GM18873 (cell line): Measurements from ENCODE around the gene SLC30A1.
"Not testable (repeated sequence)": the region's sequence is repeated elsewhere in the genome, so short reads cannot be mapped to it uniquely, and the experiment has no call there.

Experiments used
- ATAC-seq: cut with Tn5 transposase; IDR thresholded peaks from one replicate; pipeline ENCODE4 v1.9.1; 2021; ENCODE audit warnings: mild to moderate bottlenecking, moderate library complexity, moderate number of reproducible peaks; ENCODE audit not compliant: unreplicated experiment, low FRiP score

The SLC30A1 gene

GRCh38 chr1:211578640-211579439 lies at the start of gene SLC30A1:
Gene SLC30A1 (minus strand): TSS chr1:211579161. CDS start chr1:211578612, 549 bp downstream.
- ATAC-seq, result peak; percentile 86

DNA sequence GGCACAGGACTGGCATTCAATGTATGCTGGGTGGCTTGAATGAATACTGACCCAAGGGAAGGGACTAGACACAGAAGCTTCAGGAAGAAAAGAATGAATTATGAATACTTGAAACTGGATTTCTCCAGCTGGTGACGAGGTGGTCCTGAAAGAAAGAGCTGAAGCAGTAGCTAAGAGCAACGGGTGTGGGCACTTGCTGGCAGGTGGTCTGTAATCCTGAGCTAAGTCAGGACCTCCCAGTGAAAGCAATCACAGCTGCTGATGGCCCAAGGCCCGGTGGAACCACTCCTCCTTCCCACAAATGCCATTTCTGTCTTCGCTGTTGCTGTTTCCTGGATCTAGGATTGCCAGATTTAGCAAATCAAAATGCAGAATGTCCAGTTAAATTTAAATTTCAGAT lies 49.5 kb upstream of the SLC30A1 start:
- ATAC-seq, result no peak

DNA sequence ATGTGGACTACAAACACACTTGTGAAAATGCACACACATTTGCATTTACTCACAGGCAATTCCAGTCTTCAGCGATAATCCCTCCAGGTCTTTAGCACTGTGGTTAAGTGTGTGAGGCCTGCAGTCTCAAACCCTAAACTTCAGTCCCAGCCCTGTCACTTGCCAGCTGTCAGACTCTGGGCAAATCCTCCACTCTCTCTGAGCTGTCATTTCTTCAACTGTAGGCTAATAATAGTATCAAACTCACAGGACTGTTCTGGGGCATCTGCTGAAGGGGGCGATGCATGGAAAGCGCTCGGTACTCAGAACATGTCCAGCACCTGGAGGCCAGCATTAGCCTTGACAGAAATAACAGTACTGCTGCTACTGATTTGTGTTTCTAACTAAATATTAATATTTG lies 48.3 kb upstream of the SLC30A1 start:
- ATAC-seq, result no peak

GRCh38 chr1:211625866-211626265 lies 46.9 kb upstream of the SLC30A1 start:
- not testable (repeated sequence) for ATAC-seq

DNA sequence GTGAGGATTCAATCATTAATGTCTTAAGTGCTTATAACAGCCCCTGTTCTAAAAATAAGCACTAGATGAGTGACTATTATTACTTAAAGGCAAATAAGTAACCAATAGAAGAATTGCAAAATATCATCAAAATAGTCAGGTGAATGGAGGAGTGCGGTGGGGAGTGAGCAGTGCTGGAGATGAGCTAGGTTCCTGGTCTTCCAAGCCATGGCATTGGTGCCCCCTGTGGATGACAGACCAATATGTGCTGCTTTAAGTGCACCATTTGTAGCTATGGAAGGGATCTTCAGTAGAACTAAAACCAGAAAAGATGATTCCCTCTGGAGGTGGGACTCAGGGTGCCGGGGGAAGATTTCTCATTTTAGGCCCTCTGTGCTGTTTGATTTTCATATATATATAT lies 46.1 kb upstream of the SLC30A1 start:
- no peak for ATAC-seq

DNA sequence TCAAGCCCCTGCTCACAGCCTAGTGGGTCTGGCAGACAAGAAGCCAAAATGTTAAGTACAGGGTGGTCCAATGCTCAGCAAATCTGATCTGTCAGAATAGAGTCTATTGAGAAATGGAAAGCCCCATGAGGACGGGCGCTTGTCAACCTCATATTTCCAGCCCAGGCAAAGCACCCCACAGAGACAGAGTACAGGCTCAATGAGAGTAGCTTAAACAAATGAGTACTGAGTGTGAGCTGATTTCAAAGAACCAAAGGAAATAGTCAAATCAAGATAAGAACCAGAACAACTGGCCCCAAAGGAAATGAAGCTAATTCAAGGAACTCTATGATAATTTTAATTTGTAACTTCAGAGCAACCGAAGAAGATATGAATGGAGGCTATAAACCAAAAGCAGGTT lies 44.6 kb upstream of the SLC30A1 start:
- no peak for ATAC-seq

GRCh38 chr1:211621447-211622198 lies 42.7 kb upstream of the SLC30A1 start:
- ATAC-seq, result no peak

- no peak for ATAC-seq
Measured at GRCh38 chr1:211620097-211620496, 41.1 kb upstream of the SLC30A1 start.

DNA sequence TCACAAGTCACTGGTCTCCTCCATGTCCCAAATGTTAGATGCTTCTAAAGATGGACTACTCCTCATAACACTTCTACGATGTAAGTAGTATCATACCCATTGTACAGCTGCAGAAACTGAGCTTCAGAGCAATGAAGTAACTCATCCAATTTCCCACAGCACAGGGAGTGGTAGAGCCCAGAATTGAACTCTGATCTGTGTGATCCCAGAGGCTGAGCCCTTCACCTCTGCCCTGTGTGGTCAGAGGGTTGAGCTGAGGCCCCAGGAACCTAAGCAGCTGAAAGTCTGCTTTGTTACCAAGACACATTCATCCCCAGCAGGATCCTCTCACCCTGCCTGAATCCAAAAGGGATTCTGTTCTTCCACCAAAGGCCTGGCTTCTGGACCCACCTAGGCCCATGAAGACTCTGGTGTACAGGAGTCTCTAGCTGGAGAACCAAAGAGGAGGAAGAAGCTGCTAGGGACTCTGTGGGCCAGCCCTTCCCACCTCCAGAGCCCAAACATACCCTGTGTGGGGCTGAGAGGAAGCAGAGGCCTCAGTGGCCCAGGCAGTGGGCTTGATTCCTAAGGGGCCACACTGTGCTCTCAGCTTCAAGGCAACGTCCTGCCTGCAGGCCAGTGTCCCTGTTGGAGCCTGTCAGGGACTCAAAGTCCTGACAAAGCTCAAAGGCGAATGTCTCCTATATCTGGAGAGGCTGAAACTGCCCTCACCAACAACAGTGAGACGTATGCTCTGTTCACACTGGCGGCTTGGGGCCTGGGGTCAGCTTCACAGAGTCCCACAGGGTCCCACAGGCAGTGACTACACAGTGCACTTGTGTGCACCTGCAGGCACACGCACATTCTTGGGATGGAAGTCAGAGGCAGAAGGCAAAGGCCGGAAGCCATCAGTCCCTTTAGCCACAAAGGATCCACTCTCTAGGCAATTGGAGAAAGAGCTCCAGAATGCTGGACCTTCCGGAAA lies 40.4 kb upstream of the SLC30A1 start:
- ATAC-seq, result no peak

- no peak for ATAC-seq
Measured at GRCh38 chr1:211616965-211617297, 38.0 kb upstream of the SLC30A1 start.

GRCh38 chr1:211616231-211616964 lies 37.4 kb upstream of the SLC30A1 start:
- ATAC-seq, result no peak

DNA sequence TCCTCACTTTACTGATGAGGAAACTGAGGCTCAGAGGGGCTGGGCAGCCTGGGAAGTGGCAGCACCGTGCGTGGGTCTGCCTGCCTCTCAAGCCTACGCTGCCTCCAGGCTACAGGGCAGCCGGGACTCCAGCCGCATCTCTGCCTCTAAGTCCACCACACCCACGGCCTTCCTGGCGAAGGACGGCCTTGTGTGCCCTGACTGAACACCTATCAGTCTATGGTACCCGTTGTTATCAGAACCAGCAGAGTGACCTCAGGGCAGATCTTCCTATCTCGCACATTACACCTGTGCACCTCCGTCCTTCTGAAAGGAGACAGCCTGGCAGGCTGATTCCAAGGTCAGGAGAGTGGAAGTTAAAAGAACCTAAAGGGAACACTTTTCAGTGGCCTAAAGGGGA lies 35.7 kb upstream of the SLC30A1 start:
- ATAC-seq, result no peak

DNA sequence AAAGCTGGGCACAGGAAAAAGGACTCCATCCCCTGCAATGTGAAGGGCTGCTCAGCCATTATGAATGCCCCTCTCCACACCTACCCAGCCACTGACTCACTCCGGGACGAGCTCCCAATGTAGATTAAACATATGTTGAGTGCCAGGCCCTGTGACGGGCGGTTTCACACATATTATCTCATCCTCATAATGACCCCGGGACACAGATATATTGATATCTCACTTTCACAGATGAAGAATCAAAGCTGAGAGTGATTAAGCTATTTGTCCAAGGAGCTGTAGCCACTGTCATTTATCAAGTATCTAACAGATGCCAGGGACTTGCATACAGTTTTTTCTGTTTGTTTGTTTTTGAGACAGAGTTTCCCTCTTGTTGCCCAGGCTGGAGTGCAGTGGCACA lies 35.0 kb upstream of the SLC30A1 start:
- no peak for ATAC-seq

GRCh38 chr1:211613108-211613947 lies 34.4 kb upstream of the SLC30A1 start:
- no peak for ATAC-seq

- no peak for ATAC-seq
Measured at GRCh38 chr1:211612786-211613107, 33.8 kb upstream of the SLC30A1 start.

DNA sequence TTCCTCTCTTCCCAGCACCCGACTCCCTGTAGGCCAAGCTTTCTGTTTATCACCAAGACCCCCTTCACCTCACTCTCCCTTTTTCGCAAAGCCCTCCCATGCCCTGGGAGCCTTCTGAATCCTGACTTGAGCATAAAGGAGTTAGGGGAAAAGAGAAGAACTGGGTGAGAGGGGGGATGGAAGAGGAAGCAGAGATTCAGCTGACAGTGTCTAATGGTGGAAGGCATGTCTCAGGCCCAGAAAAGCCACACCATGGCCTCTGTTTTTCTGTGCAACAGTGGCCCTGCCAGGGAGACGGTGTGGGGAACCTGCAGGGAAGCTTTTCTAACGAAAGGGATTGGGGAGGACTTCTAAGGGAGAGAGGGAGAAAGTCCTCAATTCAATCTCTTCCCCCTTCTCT lies 32.9 kb upstream of the SLC30A1 start:
- no peak for ATAC-seq

DNA sequence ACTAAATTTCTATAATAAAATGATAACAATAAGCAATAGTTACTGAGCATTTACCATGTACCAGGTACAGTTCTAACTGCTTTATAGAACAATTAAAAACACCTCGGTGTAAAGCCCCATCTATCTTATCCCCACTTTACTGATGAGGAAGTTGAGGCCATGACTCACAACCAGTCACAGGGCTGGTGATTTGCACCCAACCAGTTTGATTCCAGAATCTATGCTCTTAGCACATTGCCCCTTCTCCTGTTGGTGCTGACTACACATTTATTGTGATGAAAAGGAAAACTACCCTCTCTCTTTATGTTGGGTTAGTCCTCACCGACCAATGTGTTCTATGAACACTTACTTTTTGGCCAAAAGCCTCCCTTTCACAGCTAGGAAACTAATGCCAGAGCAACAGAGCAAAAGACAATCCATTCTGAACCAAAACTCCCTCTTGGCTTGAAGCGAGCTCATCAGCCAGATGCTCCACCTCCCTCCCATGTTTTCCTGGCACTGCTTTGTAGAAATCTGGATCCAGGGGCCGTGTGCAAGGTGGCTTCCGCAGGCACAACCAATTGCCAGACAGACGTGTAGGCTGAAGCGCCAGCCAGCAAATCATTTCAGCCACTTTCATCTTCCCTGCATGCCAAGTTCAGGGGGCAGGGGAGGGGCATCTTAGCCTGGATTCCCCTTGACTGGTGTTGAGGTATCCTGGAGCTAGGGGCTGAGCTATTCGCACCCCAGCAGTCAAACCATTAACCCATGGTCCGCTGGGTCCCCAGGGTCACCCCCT lies 32.0 kb upstream of the SLC30A1 start:
- ATAC-seq, result no peak

DNA sequence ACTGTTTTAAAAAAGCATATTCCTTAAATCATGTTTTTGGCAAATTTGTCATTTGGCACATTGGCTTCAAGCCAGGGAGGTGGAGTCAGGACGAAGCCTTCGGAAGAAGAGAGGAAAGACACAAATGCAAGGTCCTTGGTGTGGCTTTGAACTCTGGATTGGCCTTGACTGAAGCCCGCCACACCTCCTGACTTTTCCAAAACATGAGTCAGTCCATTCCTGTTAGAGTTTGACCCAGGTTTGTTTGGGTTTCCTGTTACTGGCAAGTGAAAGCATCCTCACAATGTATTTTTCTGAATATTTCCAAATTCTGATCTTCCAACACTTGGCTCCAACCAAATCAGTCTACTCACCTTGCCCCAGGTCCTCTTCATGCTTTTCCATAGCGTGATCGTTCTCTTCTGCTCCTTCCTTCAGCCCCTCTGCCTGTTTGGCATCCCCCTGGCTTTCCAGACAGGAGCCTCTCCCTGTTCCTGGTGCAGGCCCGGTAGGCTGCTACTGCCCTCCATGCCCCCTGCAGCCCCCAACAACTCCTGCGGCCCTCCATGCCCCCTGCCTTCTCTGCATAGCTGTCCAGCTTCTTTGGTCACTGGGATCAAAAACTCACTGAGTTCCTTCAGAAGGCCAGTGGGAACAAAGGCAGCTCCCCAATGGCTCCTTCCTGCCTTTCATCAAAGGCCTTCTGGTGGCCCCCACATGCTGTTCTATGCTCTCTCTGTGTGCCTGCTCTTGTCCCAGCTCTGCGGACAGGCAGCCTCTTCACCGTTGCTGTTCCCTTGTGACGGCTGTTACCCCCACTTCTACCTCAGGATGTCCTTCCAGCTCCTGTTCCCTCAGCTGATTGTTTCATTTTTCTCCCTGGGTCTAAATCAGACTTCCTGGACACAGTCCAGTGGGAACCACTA lies 30.4 kb upstream of the SLC30A1 start:
- no peak for ATAC-seq
